HepG2 (cell line): ENCODE measurements around the gene SLC23A3. TPM values are rescaled to one million over a fixed set of nuclear protein-coding genes. Genes with fewer than 3 reads are reported as not detected.

Source experiments
- BHLHE40 ChIP-seq: IDR thresholded peaks from 2 replicates; pipeline ENCODE4 v1.6.1; 2011; ENCODE audit warnings: low read length, improper control_type of control experiment
- CBX5 ChIP-seq: sonication (generic); formaldehyde crosslinking; IDR thresholded peaks from 2 replicates; pipeline ENCODE4 v1.4.0; 2020; ENCODE audit warnings: missing genetic modification reagents, borderline replicate concordance
- EEA1 ChIP-seq: sonication (generic); formaldehyde crosslinking; IDR thresholded peaks from 2 replicates; pipeline ENCODE4 v1.5.1; 2020; ENCODE audit warnings: mild to moderate bottlenecking, missing genetic modification reagents, borderline replicate concordance
- FOSL1 ChIP-seq: sonication (generic); formaldehyde crosslinking; IDR thresholded peaks from 2 replicates; pipeline ENCODE4 v1.9.0; 2021; ENCODE audit warnings: missing genetic modification reagents, borderline replicate concordance
- FOSL2 ChIP-seq: sonication (generic); formaldehyde crosslinking; IDR thresholded peaks from 2 replicates; pipeline ENCODE4 v1.4.0; 2020; ENCODE audit warnings: missing genetic modification reagents
- HNRNPL ChIP-seq: fragments of 200-400 bp; formaldehyde crosslinking; IDR thresholded peaks from 2 replicates; pipeline ENCODE4 v1.6.1; 2017; ENCODE audit warnings: mild to moderate bottlenecking, low read depth, low read length
- MED1 ChIP-seq: sonication (generic); formaldehyde crosslinking; IDR thresholded peaks from 2 replicates; pipeline ENCODE4 v1.4.0; 2020; ENCODE audit warnings: missing genetic modification reagents
- PHF21A ChIP-seq: sonication (generic); formaldehyde crosslinking; IDR thresholded peaks from 2 replicates; pipeline ENCODE4 v1.5.0; 2020; ENCODE audit warnings: mild to moderate bottlenecking, missing genetic modification reagents
- TBX2 ChIP-seq: sonication (generic); formaldehyde crosslinking; IDR thresholded peaks from 2 replicates; pipeline ENCODE4 v1.5.0; 2020; ENCODE audit warnings: missing genetic modification reagents, mild to moderate bottlenecking, borderline replicate concordance
- ZMAT3 ChIP-seq: sonication (generic); formaldehyde crosslinking; conservative IDR thresholded peaks from 2 replicates; pipeline ENCODE4 v1.7.0; 2021; ENCODE audit warnings: missing genetic modification reagents
- ZNF343 ChIP-seq: sonication (generic); formaldehyde crosslinking; IDR thresholded peaks from 2 replicates; pipeline ENCODE4 v1.4.0; 2020; ENCODE audit warnings: mild to moderate bottlenecking, missing genetic modification reagents
- ZNF451 ChIP-seq: sonication (generic); formaldehyde crosslinking; IDR thresholded peaks from 2 replicates; pipeline ENCODE4 v1.5.0; 2020; ENCODE audit warnings: mild to moderate bottlenecking, missing genetic modification reagents
- ZNF703 ChIP-seq: sonication (generic); formaldehyde crosslinking; IDR thresholded peaks from 2 replicates; pipeline ENCODE4 v1.5.1; 2020; ENCODE audit warnings: missing genetic modification reagents, mild to moderate bottlenecking, moderate library complexity, borderline replicate concordance
- ZNF75D ChIP-seq: sonication (generic); formaldehyde crosslinking; IDR thresholded peaks from 2 replicates; pipeline ENCODE4 v1.8.1; 2023; ENCODE audit warnings: missing genetic modification reagents, mild to moderate bottlenecking, borderline replicate concordance
- ZSCAN20 ChIP-seq: sonication (generic); formaldehyde crosslinking; IDR thresholded peaks from 2 replicates; pipeline ENCODE4 v1.4.0; 2020; ENCODE audit warnings: missing genetic modification reagents, mild to moderate bottlenecking, borderline replicate concordance
- polyA plus RNA-seq, 8 experiments: library from polyadenylated mRNA; depleted of rRNA in 3 of 8; stranded (reverse) in 7 of 8; unstranded in 1 of 8; fragments of >200 nt; fragmentation: Illumina TruSeq in 4 of 8; extraction: Trizol in 4 of 8; gene quantifications; 2 replicates each; pipeline versions ENCODE4 v1.2.1 to v1.2.3, GENCODE V29; 2011 to 2016; ENCODE audit warnings: low read depth in 4 of 8, missing spikeins in 1 of 8, mixed read lengths in 1 of 8; ENCODE audit not compliant: insufficient read depth in 1 of 8
- total RNA-seq, 5 experiments: library from RNA; depleted of rRNA; stranded (reverse); fragments of >200 nt; fragmentation: Illumina TruSeq; extraction: Trizol; gene quantifications; 2 replicates each; pipeline ENCODE4 v1.2.3, GENCODE V29; 2016; ENCODE audit warnings: low read depth in 1 of 5
- TF ChIP-seq, protein P1 (sequence below): IDR thresholded peaks from 2 replicates; pipeline ENCODE4 v1.6.1; 2016
- TF ChIP-seq, protein P2 (sequence below): sonication (generic); formaldehyde crosslinking; IDR thresholded peaks from 2 replicates; pipeline ENCODE4 v1.8.0; 2022; ENCODE audit warnings: missing genetic modification reagents, mild to moderate bottlenecking, moderate library complexity, borderline replicate concordance
- TF ChIP-seq, protein P3 (sequence below): sonication (generic); formaldehyde crosslinking; IDR thresholded peaks from 2 replicates; pipeline ENCODE4 v1.4.0; 2020; ENCODE audit warnings: missing genetic modification reagents
- TF ChIP-seq, protein P4 (sequence below): IDR thresholded peaks from 2 replicates; pipeline ENCODE4 v1.6.1; 2012; ENCODE audit warnings: low read depth, low read length, improper control_type of control experiment

SLC23A3 gene
- total and polyA plus RNA-seq, 2 of the 13 experiments (the other 11 are each of a cell fraction or from before 2014, with no cell fraction given), result 0.38 to 0.78 TPM

DNA sequence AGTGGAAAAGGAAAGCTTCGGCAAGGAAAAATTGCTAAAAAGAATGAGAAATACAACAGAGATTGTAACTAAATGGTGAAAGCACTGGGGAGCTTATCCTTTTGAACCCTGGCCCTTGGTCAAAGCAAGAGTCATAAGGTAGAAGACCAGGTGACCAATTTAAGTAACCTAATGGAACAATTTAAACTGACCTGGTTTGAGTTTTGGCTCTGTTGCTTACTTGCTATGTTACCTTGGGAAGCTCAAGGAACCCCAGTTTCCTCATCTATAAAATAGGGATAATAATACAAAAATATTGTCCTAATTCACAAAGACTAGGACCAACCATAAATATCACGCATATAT lies 57.8 kb downstream of the SLC23A3 start (continued):
- TF ChIP-seq, protein P1, sequence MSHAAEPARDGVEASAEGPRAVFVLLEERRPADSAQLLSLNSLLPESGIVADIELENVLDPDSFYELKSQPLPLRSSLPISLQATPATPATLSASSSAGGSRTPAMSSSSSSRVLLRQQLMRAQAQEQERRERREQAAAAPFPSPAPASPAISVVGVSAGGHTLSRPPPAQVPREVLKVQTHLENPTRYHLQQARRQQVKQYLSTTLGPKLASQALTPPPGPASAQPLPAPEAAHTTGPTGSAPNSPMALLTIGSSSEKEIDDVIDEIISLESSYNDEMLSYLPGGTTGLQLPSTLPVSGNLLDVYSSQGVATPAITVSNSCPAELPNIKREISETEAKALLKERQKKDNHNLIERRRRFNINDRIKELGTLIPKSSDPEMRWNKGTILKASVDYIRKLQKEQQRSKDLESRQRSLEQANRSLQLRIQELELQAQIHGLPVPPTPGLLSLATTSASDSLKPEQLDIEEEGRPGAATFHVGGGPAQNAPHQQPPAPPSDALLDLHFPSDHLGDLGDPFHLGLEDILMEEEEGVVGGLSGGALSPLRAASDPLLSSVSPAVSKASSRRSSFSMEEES (CRISPR knock-in tag), result peak; percentile 11; the same call in 1 of the 2 replicates
- TF ChIP-seq HNRNPL (0 out of 2 replicates have a peak, but pooled peaks have one; percentile 5), ZMAT3 (no peak), ZNF451 (CRISPR knock-in tag) (no peak), PHF21A (CRISPR knock-in tag) (no peak), FOSL2 (CRISPR knock-in tag) (no peak), FOSL1 (CRISPR knock-in tag) (no peak), BHLHE40 (no peak), MED1 (no peak), CBX5 (no peak), EEA1 (CRISPR knock-in tag) (no peak), ZNF703 (no peak), TBX2 (CRISPR knock-in tag) (no peak), ZNF343 (CRISPR knock-in tag) (0 out of 2 replicates have a peak, but pooled peaks have one; percentile 52), ZNF75D (CRISPR knock-in tag) (no peak), ZSCAN20 (CRISPR knock-in tag) (0 out of 2 replicates have a peak, but pooled peaks have one; percentile 55)
- TF ChIP-seq, protein P2, sequence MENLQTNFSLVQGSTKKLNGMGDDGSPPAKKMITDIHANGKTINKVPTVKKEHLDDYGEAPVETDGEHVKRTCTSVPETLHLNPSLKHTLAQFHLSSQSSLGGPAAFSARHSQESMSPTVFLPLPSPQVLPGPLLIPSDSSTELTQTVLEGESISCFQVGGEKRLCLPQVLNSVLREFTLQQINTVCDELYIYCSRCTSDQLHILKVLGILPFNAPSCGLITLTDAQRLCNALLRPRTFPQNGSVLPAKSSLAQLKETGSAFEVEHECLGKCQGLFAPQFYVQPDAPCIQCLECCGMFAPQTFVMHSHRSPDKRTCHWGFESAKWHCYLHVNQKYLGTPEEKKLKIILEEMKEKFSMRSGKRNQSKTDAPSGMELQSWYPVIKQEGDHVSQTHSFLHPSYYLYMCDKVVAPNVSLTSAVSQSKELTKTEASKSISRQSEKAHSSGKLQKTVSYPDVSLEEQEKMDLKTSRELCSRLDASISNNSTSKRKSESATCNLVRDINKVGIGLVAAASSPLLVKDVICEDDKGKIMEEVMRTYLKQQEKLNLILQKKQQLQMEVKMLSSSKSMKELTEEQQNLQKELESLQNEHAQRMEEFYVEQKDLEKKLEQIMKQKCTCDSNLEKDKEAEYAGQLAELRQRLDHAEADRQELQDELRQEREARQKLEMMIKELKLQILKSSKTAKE, result no peak
- TF ChIP-seq, protein P3, sequence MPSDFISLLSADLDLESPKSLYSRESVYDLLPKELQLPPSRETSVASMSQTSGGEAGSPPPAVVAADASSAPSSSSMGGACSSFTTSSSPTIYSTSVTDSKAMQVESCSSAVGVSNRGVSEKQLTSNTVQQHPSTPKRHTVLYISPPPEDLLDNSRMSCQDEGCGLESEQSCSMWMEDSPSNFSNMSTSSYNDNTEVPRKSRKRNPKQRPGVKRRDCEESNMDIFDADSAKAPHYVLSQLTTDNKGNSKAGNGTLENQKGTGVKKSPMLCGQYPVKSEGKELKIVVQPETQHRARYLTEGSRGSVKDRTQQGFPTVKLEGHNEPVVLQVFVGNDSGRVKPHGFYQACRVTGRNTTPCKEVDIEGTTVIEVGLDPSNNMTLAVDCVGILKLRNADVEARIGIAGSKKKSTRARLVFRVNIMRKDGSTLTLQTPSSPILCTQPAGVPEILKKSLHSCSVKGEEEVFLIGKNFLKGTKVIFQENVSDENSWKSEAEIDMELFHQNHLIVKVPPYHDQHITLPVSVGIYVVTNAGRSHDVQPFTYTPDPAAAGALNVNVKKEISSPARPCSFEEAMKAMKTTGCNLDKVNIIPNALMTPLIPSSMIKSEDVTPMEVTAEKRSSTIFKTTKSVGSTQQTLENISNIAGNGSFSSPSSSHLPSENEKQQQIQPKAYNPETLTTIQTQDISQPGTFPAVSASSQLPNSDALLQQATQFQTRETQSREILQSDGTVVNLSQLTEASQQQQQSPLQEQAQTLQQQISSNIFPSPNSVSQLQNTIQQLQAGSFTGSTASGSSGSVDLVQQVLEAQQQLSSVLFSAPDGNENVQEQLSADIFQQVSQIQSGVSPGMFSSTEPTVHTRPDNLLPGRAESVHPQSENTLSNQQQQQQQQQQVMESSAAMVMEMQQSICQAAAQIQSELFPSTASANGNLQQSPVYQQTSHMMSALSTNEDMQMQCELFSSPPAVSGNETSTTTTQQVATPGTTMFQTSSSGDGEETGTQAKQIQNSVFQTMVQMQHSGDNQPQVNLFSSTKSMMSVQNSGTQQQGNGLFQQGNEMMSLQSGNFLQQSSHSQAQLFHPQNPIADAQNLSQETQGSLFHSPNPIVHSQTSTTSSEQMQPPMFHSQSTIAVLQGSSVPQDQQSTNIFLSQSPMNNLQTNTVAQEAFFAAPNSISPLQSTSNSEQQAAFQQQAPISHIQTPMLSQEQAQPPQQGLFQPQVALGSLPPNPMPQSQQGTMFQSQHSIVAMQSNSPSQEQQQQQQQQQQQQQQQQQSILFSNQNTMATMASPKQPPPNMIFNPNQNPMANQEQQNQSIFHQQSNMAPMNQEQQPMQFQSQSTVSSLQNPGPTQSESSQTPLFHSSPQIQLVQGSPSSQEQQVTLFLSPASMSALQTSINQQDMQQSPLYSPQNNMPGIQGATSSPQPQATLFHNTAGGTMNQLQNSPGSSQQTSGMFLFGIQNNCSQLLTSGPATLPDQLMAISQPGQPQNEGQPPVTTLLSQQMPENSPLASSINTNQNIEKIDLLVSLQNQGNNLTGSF (CRISPR knock-in tag), result no peak
- TF ChIP-seq, protein P4, sequence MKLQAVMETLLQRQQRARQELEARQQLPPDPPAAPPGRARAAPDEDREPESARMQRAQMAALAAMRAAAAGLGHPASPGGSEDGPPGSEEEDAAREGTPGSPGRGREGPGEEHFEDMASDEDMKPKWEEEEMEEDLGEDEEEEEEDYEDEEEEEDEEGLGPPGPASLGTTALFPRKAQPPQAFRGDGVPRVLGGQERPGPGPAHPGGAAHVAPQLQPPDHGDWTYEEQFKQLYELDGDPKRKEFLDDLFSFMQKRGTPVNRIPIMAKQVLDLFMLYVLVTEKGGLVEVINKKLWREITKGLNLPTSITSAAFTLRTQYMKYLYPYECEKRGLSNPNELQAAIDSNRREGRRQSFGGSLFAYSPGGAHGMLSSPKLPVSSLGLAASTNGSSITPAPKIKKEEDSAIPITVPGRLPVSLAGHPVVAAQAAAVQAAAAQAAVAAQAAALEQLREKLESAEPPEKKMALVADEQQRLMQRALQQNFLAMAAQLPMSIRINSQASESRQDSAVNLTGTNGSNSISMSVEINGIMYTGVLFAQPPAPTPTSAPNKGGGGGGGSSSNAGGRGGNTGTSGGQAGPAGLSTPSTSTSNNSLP, result no peak
